Measurements from ENCODE around the gene TAF1B.

Gene TAF1B

DNA sequence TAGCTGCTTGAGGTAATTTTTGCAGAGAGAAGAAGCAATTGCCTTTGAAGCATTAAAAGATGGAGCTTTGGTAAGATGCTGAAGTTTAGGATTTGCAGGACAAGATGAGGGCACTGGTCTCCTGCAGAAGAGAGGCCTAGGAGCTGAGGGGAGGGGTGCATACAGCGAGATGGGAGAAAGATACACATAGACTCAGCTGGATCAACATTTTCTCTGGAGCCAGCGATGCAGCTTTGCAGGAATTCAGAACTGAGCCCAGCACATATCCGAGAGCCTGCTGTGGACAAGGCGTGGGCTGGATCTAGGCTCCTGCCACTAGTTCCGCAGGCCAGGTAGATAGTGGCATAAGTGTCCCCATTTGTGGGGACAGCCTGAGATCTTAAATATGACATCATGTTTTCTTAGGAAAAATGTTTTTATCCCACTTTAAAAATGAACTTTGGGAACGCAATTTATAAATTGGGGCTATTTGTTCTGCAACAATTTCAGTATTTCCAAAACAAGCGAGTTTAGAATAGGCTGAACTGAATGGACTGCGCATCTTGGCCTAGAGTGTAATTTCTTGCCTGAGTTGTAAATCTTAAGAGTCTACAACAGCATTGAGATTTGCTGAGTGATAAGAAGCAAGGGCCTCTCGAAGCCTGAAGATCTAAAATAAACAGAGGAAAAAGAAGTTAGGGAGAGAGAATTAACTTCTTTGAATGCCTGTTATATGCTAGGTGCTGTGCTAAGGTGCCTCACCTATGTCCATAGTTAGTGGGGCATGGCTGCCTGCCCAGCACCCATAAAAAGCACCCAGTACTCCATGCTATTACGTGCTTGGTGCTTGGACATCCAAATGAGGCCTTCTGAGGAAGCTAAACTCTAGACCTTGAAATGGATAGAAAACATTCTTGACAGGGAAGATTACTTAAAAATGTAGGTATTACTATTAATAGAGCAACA, 125.6 kb downstream of the TAF1B start:
- no peak for DNase-seq

DNA sequence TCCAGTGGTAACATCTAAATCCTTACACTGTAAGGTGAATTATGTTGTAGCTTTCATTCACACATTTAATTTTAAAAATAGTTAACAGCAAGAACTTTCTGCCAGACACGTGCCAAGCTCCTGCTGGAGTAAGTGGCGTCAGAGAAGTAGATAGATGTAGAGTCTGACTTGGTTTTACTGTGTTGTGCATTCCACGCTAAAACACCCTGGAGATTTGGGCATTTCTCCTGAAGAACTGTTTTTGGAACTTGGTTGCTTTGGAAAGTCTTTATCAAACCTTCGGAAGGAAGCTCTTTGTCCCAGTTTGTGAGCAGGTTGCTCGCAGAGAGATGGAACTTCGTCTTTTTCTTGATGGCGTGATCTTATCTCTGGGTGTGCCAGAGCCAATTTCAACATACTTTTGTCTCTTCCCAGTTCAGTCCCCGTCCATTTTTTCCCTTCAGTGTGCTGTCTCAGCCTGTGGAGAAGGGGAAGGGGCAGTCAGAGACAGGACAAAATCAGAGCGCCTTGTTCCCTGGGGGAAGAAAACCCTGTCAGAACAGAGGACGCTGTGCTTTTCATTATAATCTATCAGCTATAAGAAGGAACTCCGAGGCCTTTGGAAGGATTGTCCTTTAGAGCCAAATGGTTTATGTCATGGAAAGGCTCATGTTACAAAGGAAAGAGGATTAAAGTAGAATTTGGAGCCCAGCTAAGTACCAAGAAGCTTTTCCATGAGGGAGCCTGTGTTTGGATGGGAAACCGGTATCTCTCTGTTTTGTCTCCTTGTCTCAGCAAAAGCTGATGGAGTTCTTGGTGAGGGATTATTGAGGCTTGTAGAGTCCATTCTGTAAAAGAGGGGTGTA, 127.1 kb downstream of the TAF1B start:
- DNase-seq: no peak

DNA sequence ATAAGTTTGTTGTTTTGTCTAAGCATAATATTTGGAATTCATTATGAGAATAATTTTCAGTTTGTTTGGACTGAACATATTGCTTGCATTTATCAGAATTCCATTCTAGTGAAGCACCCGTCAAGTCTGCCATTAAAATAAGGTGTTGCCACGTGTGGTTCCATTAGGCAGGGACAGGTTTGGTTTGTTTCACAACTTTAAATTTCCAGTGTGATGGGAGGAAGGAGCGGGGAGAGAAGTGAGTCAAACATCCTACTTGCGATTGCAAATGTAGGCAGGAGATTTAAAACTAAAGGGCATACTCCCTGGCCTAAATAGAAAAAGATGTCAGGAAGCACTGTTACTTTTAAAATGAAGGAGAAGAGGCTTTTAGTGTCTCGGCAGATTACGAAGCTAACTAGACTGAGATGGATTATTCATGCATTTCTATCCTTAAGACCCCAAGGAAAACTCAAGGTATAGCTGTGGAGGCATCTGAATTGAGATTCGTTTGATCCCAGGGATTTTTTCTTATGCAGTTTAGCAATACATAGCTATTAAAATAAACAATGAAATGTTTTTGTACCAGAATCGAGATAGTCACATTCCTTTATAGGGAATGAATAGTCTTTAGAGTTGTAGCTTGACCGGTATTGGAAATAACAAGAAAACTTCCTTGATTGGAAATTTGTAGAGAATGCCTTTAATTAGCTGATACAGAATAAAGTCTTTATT, 128.0 kb downstream of the TAF1B start:
- DNase-seq: no peak

GRCh38 chr2:9971890-9972289, 128.6 kb downstream of the TAF1B start:
- DNase-seq: no peak

DNA sequence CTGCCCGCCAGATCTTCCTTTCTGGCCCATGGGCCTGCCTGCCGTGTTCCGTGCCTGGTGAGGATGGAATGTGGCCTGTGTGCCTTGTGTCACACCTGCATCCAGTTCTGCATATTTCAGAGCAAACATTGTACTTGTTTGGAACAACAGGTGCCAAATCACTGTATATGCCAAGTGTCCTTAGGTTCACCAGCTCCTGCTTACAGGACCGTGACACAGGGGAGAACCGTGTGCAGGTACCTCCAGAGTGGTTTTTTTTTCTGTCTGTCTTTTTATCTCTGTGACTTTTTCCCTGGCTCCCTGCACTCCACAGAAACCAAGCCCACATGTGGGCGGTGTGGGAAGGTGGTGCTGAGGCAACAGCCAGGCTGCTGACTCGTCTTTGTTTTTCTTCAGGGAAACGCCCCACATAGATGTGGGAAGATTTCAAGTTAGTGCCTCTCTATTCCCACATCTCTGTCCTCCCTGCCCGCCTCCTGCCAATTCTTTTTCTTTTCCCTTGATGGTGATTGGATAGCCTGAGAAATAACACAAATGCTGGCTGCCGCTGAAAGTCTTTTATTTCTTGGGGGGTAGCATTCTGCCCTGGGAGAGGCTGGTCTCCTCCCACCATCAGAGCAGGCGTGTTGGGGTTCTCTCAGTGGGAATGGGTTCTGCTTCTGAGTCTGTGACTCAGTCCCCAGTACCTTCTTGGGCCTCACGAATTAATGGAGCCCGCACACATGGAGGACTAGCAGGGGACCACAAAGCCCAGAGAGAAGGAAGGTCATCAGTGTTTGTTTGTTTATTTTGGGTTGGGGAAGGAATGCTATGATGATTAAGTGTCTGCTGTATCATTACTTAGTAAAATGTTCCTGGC, 129.6 kb downstream of the TAF1B start:
- peak; percentile 41 to 71 for DNase-seq

GRCh38 chr2:9973690-9974089, 130.4 kb downstream of the TAF1B start:
- DNase-seq: no peak

- DNase-seq: no peak
Measured at GRCh38 chr2:9974343-9974742, 131.1 kb downstream of the TAF1B start.

DNA sequence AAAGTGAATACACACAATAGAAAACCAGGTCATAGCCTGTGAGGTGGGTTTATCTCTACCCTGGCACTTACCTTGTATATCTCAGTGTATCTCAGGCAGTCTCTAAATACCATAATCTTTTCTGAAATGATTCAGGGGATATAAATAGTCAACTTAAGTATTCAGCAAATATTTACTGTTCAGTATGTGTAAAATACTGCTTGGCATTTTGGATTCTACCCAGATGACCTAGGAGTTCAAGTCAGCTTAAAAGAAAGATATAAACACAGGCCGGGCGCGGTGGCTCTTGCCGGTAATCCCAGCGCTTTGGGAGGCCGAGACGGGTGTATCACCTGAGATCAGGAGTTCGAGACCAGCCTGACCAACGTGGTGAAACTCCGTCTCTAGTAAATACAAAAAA, 132.1 kb downstream of the TAF1B start:
- DNase-seq: no peak

DNA sequence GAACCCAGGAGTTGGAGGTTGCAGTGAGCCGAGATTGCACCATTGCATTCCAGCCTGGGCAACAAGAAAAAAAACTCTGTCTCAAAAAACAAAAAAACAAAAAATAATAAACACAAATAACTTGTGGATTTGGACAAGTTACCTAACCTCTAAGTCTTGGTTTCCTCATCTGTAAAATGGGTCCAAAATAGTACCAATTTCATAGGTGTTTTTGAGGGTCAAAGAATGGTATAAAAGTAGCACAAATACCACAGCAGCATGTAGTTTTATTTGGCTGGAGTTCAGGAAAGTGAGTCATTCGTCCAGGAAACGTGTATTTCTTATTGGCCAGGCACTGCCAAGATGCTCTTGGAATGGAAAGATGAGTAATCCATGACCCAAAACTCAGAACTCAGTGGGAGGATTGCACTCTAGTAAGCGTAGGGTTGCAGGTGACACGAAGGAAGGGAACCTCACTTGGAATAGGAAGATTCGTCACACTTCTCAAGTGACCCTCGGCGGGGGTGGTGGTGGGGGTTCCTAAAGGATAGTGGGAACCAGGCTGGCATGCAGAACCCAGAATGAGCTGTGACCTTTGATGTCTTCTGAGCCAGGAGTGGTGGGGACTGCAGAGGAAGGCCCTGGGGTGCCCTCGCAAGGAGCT, 132.7 kb downstream of the TAF1B start:
- DNase-seq: peak; percentile 60 to 73

DNA sequence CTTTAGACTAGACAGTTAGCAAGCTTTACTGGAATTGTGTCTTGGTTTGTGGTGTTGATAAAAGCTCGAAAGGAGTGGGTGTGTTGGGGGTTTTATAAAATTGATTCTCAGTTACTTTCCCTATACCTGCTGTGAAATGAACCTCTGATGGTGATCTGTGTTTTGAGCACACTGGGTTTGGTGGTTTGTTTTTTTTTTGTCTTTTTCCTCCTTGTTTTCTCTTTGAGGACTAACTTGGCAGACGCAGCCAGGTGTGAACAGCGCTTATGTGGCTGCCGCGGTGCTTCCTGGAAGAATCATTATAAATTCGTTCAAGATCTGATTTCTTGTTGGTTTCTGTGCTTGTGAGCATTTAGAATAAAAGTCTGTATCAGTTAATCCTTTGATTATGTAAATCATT, 136.7 kb downstream of the TAF1B start:
- no peak for DNase-seq

- DNase-seq: no peak
Measured at GRCh38 chr2:9980520-9980919, 137.2 kb downstream of the TAF1B start.

- no peak for DNase-seq
Measured at GRCh38 chr2:9981655-9982054, 138.4 kb downstream of the TAF1B start.

GRCh38 chr2:9982248-9982647, 139.0 kb downstream of the TAF1B start:
- DNase-seq: no peak

GRCh38 chr2:9982891-9983290, 139.6 kb downstream of the TAF1B start:
- DNase-seq: no peak

GRCh38 chr2:9983401-9984216, 140.3 kb downstream of the TAF1B start:
- no peak for DNase-seq

Measured in inflammatory macrophage (primary cell).